Stimulated activated CD8-positive, alpha-beta memory T cell treated with anti-CD3 and anti-CD28 coated beads, Interleukin-7, amount 100 ng/mL, for 48 hours (primary cell): ENCODE results near the gene MTHFR.

Experiments
- DNase-seq, 2 donors: peaks; one replicate each; pipeline ENCODE4 v3.0.0-alpha.2; 2020; ENCODE audit warnings: low read depth in 1 of 2; ENCODE audit errors: extremely low read depth in 1 of 2

MTHFR gene

GRCh38 chr1:11736746-11737639, 68.8 kb downstream of the MTHFR start:
- no peak for DNase-seq

- DNase-seq, result peak; percentile 79 to 88
Observed at GRCh38 chr1:11735854-11736745, 69.7 kb downstream of the MTHFR start, which contains the start of gene AGTRAP. Gene AGTRAP, plus strand, starts transcription at chr1:11736136. Its CDS starts 73 bp downstream, at chr1:11736209.
